Activated CD8-positive, alpha-beta memory T cell treated with anti-CD3 and anti-CD28 coated beads, Interleukin-2, amount 50 U/mL, for 24 hours (primary cell): Measurements from ENCODE around the gene ZBTB20.

Experiments
- DNase-seq: peaks from one replicate; pipeline ENCODE4 v3.0.0-alpha.2; 2020; ENCODE audit errors: extremely low read depth

Gene ZBTB20

DNA sequence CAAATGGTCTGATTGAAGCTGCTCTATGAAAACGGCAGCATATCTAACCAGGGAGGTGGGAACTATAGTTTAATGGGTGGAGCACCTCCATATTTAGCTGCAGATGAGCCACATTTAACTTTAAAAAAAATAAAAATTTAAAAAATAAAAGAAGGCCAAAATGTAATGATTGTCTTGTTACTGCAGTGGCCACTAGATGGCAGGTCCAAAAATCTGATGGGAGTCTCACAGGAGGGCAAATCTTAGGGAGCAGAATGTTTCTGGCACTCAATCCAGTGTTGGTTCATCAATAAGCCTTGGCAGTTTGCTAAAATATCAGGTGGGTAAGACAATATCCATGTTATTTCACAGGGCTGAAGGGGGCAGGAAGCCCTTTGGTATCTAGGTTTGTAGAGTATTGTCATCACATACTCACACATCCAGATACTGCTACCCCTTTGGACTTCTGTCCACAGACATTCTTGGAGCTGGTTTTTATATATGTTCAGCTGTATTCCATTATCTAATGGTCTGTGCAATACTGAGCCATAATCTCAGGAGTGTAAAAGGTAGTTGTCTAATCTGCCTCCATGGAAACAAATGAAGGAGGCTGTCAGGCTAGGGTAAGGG, 619.9 kb downstream of the ZBTB20 start:
- DNase-seq, result no peak

GRCh38 chr3:114525278-114525677, 621.8 kb downstream of the ZBTB20 start:
- no peak for DNase-seq

DNA sequence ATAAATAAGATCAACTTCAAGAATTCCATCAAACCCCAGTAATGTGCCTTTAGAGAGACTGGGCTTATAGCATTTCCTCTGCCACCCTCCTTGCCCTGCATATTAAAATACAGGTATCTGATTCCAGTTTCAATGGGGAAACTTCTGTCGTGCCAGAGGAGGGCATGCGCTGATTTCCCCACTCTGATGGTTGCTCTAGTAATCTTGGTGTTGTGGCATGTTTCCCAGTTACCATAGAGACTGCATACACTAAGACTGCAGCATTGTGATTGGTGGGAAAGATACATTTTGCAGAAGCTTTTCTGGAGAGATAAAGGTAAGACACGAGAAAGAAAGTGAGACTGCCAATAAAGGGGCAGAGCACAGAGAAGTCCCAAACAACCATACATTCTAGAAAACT, 627.7 kb downstream of the ZBTB20 start:
- no peak for DNase-seq

GRCh38 chr3:114518206-114518808, 628.8 kb downstream of the ZBTB20 start:
- no peak for DNase-seq

DNA sequence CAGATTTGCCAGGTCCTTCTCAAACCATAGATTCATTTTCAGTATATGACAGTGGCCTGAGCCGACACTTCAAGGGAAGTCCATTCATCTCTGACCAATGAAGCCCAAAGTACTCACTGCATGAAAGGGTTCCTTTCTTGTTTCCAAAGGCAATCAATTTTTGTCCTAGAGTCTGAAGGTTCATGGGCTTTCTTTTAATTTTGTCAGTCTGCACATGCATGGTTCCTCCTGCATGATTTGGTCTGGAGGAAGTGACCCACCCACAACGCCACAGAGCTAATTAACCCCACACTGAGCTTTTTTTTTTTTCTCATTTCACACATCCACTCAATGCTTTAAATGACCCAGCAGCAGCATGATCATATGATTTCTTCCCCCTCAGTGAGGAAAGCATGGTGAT, 636.9 kb downstream of the ZBTB20 start:
- no peak for DNase-seq

GRCh38 chr3:114509756-114510155, 637.3 kb downstream of the ZBTB20 start:
- DNase-seq, result no peak

GRCh38 chr3:114508976-114509375, 638.1 kb downstream of the ZBTB20 start:
- DNase-seq, result no peak

DNA sequence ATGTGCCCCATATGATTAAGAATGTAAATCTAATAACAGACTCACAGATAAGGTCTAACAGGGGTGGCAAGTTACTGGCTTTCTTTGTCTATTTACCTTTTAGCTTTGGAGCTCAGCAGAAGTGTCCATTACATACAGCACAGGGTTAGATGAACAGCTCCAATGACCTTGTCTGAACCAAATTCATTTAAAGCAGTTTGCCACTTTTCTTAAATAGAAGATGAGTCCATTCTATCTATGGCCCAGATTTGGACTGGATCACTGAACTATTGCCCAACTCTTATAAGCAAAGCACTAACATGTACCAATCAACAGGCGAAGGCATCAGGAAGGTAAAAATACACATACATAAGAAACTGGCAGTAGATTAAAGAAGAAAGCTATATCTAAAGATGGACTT, 638.9 kb downstream of the ZBTB20 start:
- DNase-seq, result no peak

DNA sequence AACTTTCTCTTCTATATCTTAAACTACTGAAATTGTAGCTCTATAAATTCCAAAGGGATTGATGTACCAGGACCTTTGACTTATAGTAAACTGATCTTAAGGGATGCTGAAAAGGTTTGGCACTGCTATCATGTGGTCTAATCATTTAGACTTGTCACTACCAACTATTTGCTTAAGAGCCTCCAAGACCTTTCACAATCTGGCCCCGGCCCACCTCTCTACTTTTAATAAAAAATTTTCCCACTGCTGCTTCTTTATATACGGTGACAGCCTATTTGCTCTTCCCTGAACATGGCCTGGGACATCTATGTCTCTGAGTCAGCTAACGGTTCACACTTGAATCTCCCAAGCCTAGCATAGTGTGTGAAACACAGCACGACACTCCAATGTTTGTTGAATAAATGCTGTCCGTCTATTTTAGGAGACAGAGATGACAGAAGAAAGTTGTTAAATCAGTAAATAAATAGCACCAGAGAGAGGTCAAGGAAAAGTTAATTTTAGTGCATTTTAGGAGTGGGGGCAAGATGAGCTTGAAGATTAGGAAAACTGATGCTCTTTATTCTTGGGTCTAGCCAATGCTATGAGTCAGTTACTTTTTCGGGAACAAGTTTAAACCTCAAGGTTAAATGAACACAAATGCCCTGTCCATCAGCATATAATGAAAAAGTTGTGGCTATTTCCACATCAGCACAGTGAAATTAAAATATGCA, 640.3 kb downstream of the ZBTB20 start:
- no peak for DNase-seq

DNA sequence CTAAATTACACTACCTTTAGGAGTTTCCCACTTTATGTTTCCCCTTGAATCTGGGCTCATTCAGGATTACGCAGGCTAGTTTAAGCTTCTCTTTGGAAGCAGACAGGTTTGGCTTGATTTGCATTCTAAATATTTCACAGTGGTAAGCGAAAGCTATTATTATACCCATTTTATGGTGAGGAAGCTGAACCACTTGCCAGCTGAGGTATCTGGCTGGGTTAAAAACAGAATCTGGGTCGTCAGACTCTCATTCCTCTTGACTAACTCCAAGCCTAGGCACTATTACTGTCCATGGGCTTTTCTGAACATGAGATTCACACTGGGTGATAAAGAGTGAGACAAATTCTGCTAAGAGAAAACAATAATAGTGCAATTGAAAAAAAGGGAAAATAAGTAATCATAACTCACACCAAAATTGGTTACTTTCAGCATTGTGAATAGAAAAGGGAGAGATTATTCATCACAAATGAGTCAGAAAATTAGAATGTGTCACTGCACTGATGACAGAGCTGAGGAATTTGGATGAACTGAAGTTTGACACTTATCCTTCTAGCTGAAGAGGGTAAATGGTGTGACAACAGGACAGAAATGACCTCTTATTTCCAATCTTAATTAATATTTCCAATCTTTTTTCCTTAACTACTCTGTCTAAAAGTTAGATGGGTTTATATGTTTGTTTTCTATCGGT, 642.0 kb downstream of the ZBTB20 start:
- no peak for DNase-seq

- DNase-seq, result no peak
These were observed 644.9 kb downstream of the ZBTB20 start for GRCh38 chr3:114502204-114502603.

GRCh38 chr3:114499976-114500375, 647.1 kb downstream of the ZBTB20 start:
- no peak for DNase-seq

DNA sequence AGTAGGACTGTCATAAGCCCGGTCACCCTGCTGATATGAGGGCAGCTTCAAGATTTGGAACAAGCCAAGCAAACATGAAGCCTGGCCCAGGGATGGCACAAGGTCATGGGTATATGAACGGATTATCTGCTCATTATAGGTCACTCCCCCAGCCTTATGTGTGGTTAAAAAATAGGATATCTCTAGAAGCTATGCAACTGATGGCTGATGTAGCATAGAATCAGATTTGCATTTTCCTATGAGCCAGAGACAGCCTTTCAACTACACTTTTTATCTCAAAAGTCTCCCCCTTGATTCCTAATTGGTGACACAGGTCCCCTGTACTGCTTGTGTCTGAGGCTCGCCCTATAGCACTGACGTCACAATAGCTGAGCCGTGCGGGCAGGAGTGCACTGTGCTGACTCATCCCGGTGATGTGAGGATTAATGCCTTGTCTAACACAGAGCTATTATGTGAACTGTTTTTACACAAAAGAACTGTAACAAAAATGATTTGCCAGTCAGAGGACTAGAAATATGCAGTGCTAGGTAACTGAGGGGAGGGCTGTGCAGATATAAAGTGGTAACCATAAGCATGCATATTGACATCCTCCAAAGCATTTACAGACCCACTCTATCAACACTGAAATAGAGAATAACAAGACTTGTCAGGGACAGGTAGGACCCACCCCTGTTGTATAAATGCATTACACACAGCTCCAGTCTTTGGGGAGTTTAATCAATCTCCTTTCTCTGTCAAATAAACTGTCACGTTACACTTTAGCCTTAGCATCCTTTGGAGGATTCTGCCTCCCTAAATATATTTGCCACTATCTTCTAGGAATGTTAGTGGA, 648.3 kb downstream of the ZBTB20 start:
- DNase-seq, result no peak

DNA sequence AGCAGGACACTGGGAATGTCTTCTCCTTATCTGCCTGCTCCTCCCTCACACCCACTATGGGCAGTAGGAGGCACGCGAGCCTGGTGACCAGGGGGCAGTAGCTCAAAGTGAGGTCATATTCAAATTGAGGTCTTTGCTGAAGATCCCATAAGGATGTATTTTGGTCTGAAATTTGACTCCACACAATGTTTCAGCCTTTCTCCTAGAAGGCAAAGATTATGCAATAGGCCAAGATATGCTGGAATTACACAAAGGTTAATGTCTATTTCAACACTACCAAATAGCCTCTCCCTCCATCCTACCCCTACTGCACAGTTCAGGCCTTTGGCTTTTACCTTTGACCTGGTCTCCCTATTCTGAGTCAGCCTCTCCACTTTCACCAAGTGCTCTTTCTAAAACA, 650.2 kb downstream of the ZBTB20 start:
- no peak for DNase-seq

- DNase-seq, result no peak
These were observed 650.6 kb downstream of the ZBTB20 start for GRCh38 chr3:114496466-114496865.

DNA sequence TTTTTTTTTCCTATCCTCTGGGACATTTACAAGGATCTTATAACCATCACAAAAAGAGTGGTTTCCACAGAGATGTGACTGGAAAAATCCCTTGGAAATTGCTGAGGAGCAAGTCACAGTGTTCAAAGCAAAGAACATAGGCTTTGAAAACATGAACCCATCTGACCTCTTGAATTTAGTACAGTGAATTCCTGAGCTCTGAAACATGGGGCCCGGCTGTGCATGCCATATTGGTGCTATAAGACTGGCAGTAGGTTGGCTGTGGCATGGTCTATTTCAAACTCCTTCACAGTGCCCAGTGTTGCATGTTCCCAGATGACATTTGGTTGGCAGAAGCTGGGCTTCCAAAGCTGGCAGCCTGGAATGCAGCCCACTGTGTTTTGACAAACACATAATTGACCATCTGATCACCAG, 651.1 kb downstream of the ZBTB20 start:
- no peak for DNase-seq

DNA sequence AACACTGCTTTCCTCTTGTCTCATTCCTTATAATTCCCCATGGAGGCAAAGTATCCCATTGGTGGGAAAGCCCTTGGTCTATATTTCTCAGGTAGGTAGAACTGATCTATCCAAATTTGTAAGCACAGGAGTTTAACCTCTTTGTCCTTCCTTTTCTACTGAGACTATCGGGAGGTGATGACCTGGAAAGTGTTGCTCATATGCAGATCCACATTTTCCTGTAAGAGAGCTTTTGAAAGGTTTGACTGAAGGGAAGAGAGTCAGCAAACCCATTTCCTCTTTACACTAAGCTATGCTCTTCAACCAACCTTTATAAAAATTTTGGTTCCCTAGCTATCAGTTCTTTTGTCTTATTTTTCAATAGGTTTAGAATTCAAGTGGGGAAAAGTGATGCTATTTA, 652.6 kb downstream of the ZBTB20 start:
- no peak for DNase-seq

- no peak for DNase-seq
These were observed 656.3 kb downstream of the ZBTB20 start for GRCh38 chr3:114490829-114491228.

GRCh38 chr3:114487502-114487901, 659.6 kb downstream of the ZBTB20 start:
- no peak for DNase-seq

DNA sequence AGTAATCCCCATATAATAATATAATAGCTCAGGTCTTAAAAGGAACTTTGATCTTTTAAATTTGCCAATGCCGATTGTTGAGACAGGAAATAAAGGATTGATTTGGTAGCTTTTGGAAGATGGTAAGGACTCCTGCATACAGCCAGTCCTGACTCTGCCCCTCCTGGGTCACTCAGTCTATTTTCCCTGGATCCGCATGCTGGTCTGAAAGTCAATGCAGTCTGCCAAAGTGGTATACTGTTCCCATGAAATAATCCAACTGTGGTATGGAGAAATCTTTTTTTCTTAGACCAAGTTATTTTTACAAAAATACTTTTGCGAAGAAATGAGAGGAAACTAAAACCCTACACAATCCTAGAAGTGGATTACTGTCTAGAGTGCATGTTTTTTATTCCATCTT, 662.2 kb downstream of the ZBTB20 start:
- no peak for DNase-seq

DNA sequence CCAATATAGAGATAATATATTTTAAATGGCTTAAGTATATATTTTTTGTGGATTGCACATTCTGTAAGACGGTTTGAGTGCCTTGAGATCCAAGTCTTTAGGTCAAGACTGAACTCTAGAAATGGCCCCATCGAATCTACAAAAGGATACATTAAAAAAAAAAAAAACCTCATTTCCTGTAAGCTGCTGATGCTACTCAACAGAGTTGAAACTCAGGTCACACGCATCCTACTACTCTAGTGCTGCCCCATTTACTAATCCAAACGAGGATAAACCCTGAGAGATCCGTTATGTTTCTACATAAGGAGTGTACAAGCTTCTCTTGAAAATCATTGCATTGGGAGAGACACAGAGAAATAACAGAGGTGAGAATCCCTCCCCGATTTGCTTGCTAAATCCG, 666.0 kb downstream of the ZBTB20 start:
- no peak for DNase-seq

- DNase-seq, result no peak
These were observed 666.6 kb downstream of the ZBTB20 start for GRCh38 chr3:114480442-114480841.
